B cell (primary cell): Measurements from ENCODE around the gene ERN2. TPM values are rescaled to one million over a fixed set of nuclear protein-coding genes. Genes with fewer than 3 reads are reported as not detected.

Experiments
- ATAC-seq: fragments of 200-7000 bp; cut with Tn5 transposase; one replicate; pipeline ENCODE4 v1.10.0; 2021; ENCODE audit warnings: low read depth, mild to moderate bottlenecking, moderate number of reproducible peaks, moderate library complexity
- CTCF ChIA-PET: fragments of 350-600 bp; sonication (Branson Sonifier 250); formaldehyde crosslinking; loops from one replicate; lab custom pipeline; 2021; ENCODE audit warnings: antibody characterized with exemption, inconsistent platforms; lab: Charles Lee
- POLR2A ChIA-PET: fragments of 350-600 bp; sonication (Branson Sonifier 250); formaldehyde crosslinking; loops from one replicate; lab custom pipeline; 2021; ENCODE audit warnings: antibody characterized with exemption; lab: Charles Lee
- DNase-seq: peaks from one replicate; pipeline ENCODE4 v3.0.0; 2013
- H2AFZ ChIP-seq: 2 replicates; pipeline ENCODE4 v1.6.1; 2012; ENCODE audit warnings: mild to moderate bottlenecking, low read depth, low read length; ENCODE audit not compliant: insufficient read depth, poor library complexity, severe bottlenecking
- H3K27ac ChIP-seq, 2 donors: 1 replicate in 1 of 2; 2 replicates in 1 of 2; pipeline ENCODE4 v1.5.1; 2012 to 2013; ENCODE audit warnings: low read length in 2 of 2, mild to moderate bottlenecking in 2 of 2, moderate library complexity in 1 of 2
- H3K27me3 ChIP-seq, 4 experiments: fragments of 200-600 bp in 1 of 4; sonication (generic) in 1 of 4; replicated peaks in 1 of 4; 1 replicate in 2 of 4; 2 replicates in 2 of 4; pipeline versions ENCODE4 v1.6.1 to v1.7.0; 2013 to 2016; ENCODE audit warnings: low read length in 3 of 4, mild to moderate bottlenecking in 2 of 4, mixed read lengths in 1 of 4, moderate library complexity in 1 of 4; ENCODE audit not compliant: insufficient read depth in 4 of 4, control insufficient read depth in 3 of 4; ENCODE audit errors: control extremely low read depth in 1 of 4
- H3K36me3 ChIP-seq, 2 experiments: replicated peaks in 1 of 2; 1 replicate in 1 of 2; 2 replicates in 1 of 2; pipeline versions ENCODE4 v1.6.1 to v1.7.1; 2013; ENCODE audit warnings: low read length in 1 of 2; ENCODE audit not compliant: insufficient read depth in 2 of 2, control insufficient read depth in 1 of 2; ENCODE audit errors: control extremely low read depth in 1 of 2, extremely low read depth in 1 of 2
- H3K4me1 ChIP-seq, 2 donors: fragments of 200-600 bp in 1 of 2; sonication (generic) in 1 of 2; 1 replicate in 1 of 2; 2 replicates in 1 of 2; pipeline versions ENCODE4 v1.5.1 to v1.6.1; 2013 to 2017; ENCODE audit warnings: low read length in 2 of 2; ENCODE audit not compliant: control insufficient read depth in 2 of 2, insufficient read depth in 2 of 2
- H3K4me2 ChIP-seq: replicated peaks from 2 replicates; pipeline ENCODE3; 2012; ENCODE audit warnings: mild to moderate bottlenecking, low read depth, low read length; ENCODE audit not compliant: poor library complexity, severe bottlenecking
- H3K4me3 ChIP-seq, 5 experiments: fragments of 200-600 bp in 1 of 5; sonication (generic) in 1 of 5; 1 replicate in 3 of 5; 2 replicates in 2 of 5; pipeline versions ENCODE4 v1.5.1 to v1.7.0; 2011 to 2016; ENCODE audit warnings: low read length in 4 of 5, mild to moderate bottlenecking in 4 of 5, low read depth in 2 of 5, control low read depth in 1 of 5, moderate library complexity in 1 of 5; ENCODE audit not compliant: insufficient read depth in 1 of 5; ENCODE audit errors: control extremely low read depth in 1 of 5, extremely low read depth in 1 of 5
- H3K79me2 ChIP-seq: fragments of 200-600 bp; sonication (generic); one replicate; pipeline ENCODE4 v1.6.0; 2016; ENCODE audit warnings: low read length; ENCODE audit not compliant: control insufficient read depth, insufficient read depth
- H3K9ac ChIP-seq: fragments of 200-600 bp; sonication (generic); 2 replicates; pipeline ENCODE4 v1.6.1; 2017; ENCODE audit warnings: mild to moderate bottlenecking, low read length, moderate library complexity
- H3K9me3 ChIP-seq, 3 donors: one replicate each; pipeline versions ENCODE4 v1.6.1 to v1.7.1; 2013; ENCODE audit warnings: low read length in 2 of 3; ENCODE audit not compliant: control insufficient read depth in 2 of 3, insufficient read depth in 1 of 3; ENCODE audit errors: control extremely low read depth in 1 of 3
- H4K20me1 ChIP-seq: 2 replicates; pipeline ENCODE4 v1.6.0; 2012; ENCODE audit warnings: mild to moderate bottlenecking, low read length; ENCODE audit not compliant: insufficient read depth, control insufficient read depth, poor library complexity, severe bottlenecking
- H3K27ac Mint-ChIP-seq: one replicate; pipeline ENCODE4 v1.8.0; 2021; ENCODE audit warnings: mixed read lengths
- H3K27me3 Mint-ChIP-seq: one replicate; pipeline ENCODE4 v1.8.0; 2021; ENCODE audit warnings: mixed read lengths
- H3K4me1 Mint-ChIP-seq: one replicate; pipeline ENCODE4 v1.8.0; 2021; ENCODE audit warnings: mixed read lengths
- H3K4me3 Mint-ChIP-seq: one replicate; pipeline ENCODE4 v1.8.0; 2021; ENCODE audit warnings: mixed read lengths
- H3K9me3 Mint-ChIP-seq: one replicate; pipeline ENCODE4 v1.8.0; 2022; ENCODE audit warnings: mixed read lengths; ENCODE audit not compliant: insufficient read depth
- CTCF ChIP-seq: fragments of 200-600 bp; IDR thresholded peaks from one replicate; pipeline ENCODE4 v1.8.0; 2022; ENCODE audit warnings: antibody characterized with exemption, mild to moderate bottlenecking
- EZH2 ChIP-seq: IDR thresholded peaks from 2 replicates; pipeline ENCODE4 v1.6.1; 2012; ENCODE audit warnings: borderline replicate concordance, low read depth, mild to moderate bottlenecking, moderate library complexity, low read length; ENCODE audit not compliant: insufficient read depth, poor library complexity, severe bottlenecking
- WGBS: methylation state at CpG from one replicate; pipeline ENCODE4 v1.1.5; 2013; ENCODE audit warnings: missing lambda C conversion rate; ENCODE audit not compliant: insufficient coverage; 5-methylcytosine and 5-hydroxymethylcytosine counted together
- intact Hi-C: fragments of 100-400 bp; cut with micrococcal nuclease; formaldehyde crosslinking; loops from one replicate; pipeline ENCODE4 v1.10.0; 2022
- polyA plus RNA-seq: library from polyadenylated mRNA; depleted of rRNA; stranded (reverse); fragments of >200 nt; gene quantifications from 2 replicates; pipeline ENCODE4 v1.2.3, GENCODE V29; 2012
- total RNA-seq, 2 donors: library from RNA; stranded (reverse); fragments of 120-200 nt in 1 of 2; gene quantifications; 1 replicate in 1 of 2; 2 replicates in 1 of 2; pipeline versions ENCODE4 v1.2.3 to v1.2.4, GENCODE V29; 2013 to 2022

ERN2 gene
- total and polyA plus RNA-seq, 2 donors (not counting 1 experiment from before 2014, with no cell fraction given), result not detected

GRCh38 chr16:23651943-23652468, 61.0 kb downstream of the ERN2 start:
- no peak for ATAC-seq
- Histone ChIP-seq H3K27ac (peak overlapping the region; percentile 16 to 58), H3K4me2 (no peak overlapping the region), H4K20me1 (peaks cover 25% of the 10 kb centered on the region), H3K9me3 (no peaks in the 10 kb centered on the region), H3K4me3 (no peak overlapping the region), H3K27me3 (no peaks in the 10 kb centered on the region), H3K36me3 (peaks cover 6 to 23% of the 10 kb centered on the region in 2 experiments), H3K79me2 (peaks cover 53% of the 10 kb centered on the region), H3K9ac (peak overlapping the region; percentile 20), H3K4me1 (peaks cover 13% of the 10 kb centered on the region in 2 donors), H2AFZ (peak overlapping the region; percentile 6)
- Mint-ChIP-seq H3K4me1 (peaks cover 28% of the 10 kb centered on the region), H3K9me3 (no peaks in the 10 kb centered on the region), H3K27me3 (no peaks in the 10 kb centered on the region), H3K27ac (peak overlapping the region; percentile 70), H3K4me3 (peak overlapping the region; percentile 52)
- TF ChIP-seq CTCF (no peak), EZH2 (no peak)
- no peak for DNase-seq
- ChIA-PET CTCF (no interaction called here), POLR2A (interaction anchor here (0.6 kb wide), 1 partner anchor 165 kb away, joined by 6 read pairs; no protein-coding TSS in a partner anchor)
- WGBS, result 70% methylated on average over 1 of the region's 4 CpGs
- intact Hi-C loops, result no loop called here

- Histone ChIP-seq H3K4me3 (no peak overlapping the region), H3K4me2 (peak overlapping the region; percentile 32), H3K27me3 (no peaks in the 10 kb centered on the region), H3K36me3 (peaks cover 6 to 23% of the 10 kb centered on the region in 2 experiments), H3K27ac (peak overlapping the region in 1 of 2 donors; percentile 58), H4K20me1 (peaks cover 25% of the 10 kb centered on the region), H3K9me3 (no peaks in the 10 kb centered on the region), H2AFZ (peak overlapping the region; percentile 6), H3K9ac (peak overlapping the region; percentile 20), H3K79me2 (peaks cover 57% of the 10 kb centered on the region), H3K4me1 (peaks cover 13% of the 10 kb centered on the region in 2 donors)
- Mint-ChIP-seq H3K4me3 (peak overlapping the region; percentile 1), H3K9me3 (no peaks in the 10 kb centered on the region), H3K27me3 (no peaks in the 10 kb centered on the region), H3K4me1 (peaks cover 35% of the 10 kb centered on the region), H3K27ac (peak overlapping the region; percentile 39)
- ChIA-PET POLR2A (no interaction called here), CTCF (no interaction called here)
- WGBS, result no CpG with 5 or more reads among the region's 4 CpGs
- intact Hi-C loops, result no loop called here
- DNase-seq (no peak), ATAC-seq (no peak)
- TF ChIP-seq EZH2, result no peak
- no peak for TF ChIP-seq CTCF
Measured at GRCh38 chr16:23650674-23651416, 62.2 kb downstream of the ERN2 start.
